KMS-11 (cell line): ENCODE results near the gene BCAS1.

Experiments
- H2AFZ ChIP-seq: fragments of 200-600 bp; sonication (generic); 2 replicates; pipeline ENCODE4 v1.6.1; 2016; ENCODE audit warnings: antibody characterized with exemption, mixed run types, low read depth
- H3K27ac ChIP-seq: fragments of 200-600 bp; sonication (generic); 2 replicates; pipeline ENCODE4 v1.6.1; 2016; ENCODE audit warnings: mild to moderate bottlenecking, mixed run types
- H3K27me3 ChIP-seq: fragments of 200-600 bp; sonication (generic); 2 replicates; pipeline ENCODE4 v1.6.1; 2017; ENCODE audit warnings: mild to moderate bottlenecking, low read depth, mixed run types, moderate library complexity; ENCODE audit not compliant: insufficient read depth
- H3K36me3 ChIP-seq: fragments of 200-600 bp; sonication (generic); 2 replicates; pipeline ENCODE4 v1.6.1; 2017; ENCODE audit warnings: mild to moderate bottlenecking, mixed run types; ENCODE audit not compliant: insufficient read depth
- H3K4me1 ChIP-seq: fragments of 200-600 bp; sonication (generic); 2 replicates; pipeline ENCODE4 v1.6.1; 2016; ENCODE audit warnings: mild to moderate bottlenecking, low read depth, mixed run types; ENCODE audit not compliant: poor library complexity, severe bottlenecking
- H3K4me2 ChIP-seq: fragments of 200-600 bp; sonication (generic); 2 replicates; pipeline ENCODE4 v1.7.0; 2016; ENCODE audit warnings: mild to moderate bottlenecking, mixed run types
- H3K4me3 ChIP-seq: fragments of 200-600 bp; sonication (generic); IDR thresholded peaks from 2 replicates; pipeline ENCODE4 v1.6.1; 2017; ENCODE audit warnings: low read depth, low read length, mixed read lengths; ENCODE audit not compliant: insufficient read depth
- H3K79me2 ChIP-seq: fragments of 200-600 bp; sonication (generic); 2 replicates; pipeline ENCODE4 v1.6.1; 2016; ENCODE audit warnings: low read depth, mixed run types; ENCODE audit not compliant: insufficient read depth
- H3K9ac ChIP-seq: fragments of 200-600 bp; sonication (generic); 2 replicates; pipeline ENCODE4 v1.6.1; 2016; ENCODE audit warnings: mild to moderate bottlenecking, mixed run types
- H4K20me1 ChIP-seq: fragments of 200-600 bp; sonication (generic); 2 replicates; pipeline ENCODE4 v1.6.1; 2016; ENCODE audit warnings: mild to moderate bottlenecking, mixed run types; ENCODE audit not compliant: insufficient read depth
- TF ChIP-seq, protein P1 (sequence below): fragments of 200-600 bp; sonication (generic); conservative IDR thresholded peaks from 2 replicates; pipeline ENCODE4 v1.6.1; 2017; ENCODE audit warnings: low read depth, mild to moderate bottlenecking, antibody characterized with exemption, low read length, moderate library complexity, mixed read lengths

BCAS1 gene

DNA sequence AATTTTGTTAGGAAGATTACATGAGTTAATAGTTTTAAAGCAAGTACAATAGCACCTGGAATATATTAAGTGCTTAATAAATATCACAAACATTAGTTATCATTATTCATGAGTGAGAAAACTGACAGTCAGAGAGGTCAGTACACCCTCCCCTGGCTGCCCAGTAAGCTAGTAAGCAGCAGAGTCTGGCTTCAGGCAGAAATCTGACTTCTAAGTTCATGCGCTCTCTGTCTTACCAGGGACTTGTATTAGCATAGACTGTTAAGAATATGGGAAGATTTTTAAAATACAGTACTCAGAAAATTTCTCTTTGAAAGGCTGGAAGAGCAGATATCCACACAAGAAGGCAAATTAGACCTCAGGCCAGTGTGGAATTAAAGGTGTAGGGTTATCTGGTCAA, 40.8 kb downstream of the BCAS1 start:
- Histone ChIP-seq H2AFZ (no peak overlapping the region), H3K4me3 (no peak overlapping the region), H3K4me2 (no peak overlapping the region), H3K79me2 (no peaks in the 10 kb centered on the region), H3K27me3 (no peaks in the 10 kb centered on the region), H3K36me3 (no peaks in the 10 kb centered on the region), H3K27ac (no peak overlapping the region), H3K9ac (no peak overlapping the region), H4K20me1 (no peaks in the 10 kb centered on the region), H3K4me1 (no peaks in the 10 kb centered on the region)
- TF ChIP-seq, protein P1, sequence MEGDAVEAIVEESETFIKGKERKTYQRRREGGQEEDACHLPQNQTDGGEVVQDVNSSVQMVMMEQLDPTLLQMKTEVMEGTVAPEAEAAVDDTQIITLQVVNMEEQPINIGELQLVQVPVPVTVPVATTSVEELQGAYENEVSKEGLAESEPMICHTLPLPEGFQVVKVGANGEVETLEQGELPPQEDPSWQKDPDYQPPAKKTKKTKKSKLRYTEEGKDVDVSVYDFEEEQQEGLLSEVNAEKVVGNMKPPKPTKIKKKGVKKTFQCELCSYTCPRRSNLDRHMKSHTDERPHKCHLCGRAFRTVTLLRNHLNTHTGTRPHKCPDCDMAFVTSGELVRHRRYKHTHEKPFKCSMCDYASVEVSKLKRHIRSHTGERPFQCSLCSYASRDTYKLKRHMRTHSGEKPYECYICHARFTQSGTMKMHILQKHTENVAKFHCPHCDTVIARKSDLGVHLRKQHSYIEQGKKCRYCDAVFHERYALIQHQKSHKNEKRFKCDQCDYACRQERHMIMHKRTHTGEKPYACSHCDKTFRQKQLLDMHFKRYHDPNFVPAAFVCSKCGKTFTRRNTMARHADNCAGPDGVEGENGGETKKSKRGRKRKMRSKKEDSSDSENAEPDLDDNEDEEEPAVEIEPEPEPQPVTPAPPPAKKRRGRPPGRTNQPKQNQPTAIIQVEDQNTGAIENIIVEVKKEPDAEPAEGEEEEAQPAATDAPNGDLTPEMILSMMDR, result no peak

DNA sequence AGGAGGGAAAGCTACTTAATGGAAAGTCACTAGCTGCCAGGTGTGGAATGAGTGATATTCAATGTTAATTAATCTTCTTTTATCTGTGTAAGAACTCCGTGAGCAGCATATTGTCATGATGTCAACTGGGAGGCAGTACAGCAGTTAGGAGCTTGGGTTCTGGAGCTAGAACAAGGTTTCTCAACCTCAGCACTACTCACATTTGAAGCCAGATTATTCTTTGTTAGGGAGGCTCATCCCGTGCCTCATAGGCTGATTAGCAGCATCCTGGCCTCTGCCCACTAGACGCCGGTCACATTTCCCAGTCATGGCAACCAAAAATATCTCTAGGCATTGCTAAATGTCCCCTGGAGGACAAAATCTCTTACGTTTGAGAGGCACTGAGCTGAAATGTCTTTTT, 41.2 kb downstream of the BCAS1 start:
- TF ChIP-seq, protein P1, result no peak
- Histone ChIP-seq H3K4me2 (no peak overlapping the region), H3K27ac (no peak overlapping the region), H3K27me3 (no peaks in the 10 kb centered on the region), H3K4me1 (no peaks in the 10 kb centered on the region), H3K4me3 (no peak overlapping the region), H3K79me2 (no peaks in the 10 kb centered on the region), H3K9ac (no peak overlapping the region), H4K20me1 (no peaks in the 10 kb centered on the region), H2AFZ (no peak overlapping the region), H3K36me3 (no peaks in the 10 kb centered on the region)

DNA sequence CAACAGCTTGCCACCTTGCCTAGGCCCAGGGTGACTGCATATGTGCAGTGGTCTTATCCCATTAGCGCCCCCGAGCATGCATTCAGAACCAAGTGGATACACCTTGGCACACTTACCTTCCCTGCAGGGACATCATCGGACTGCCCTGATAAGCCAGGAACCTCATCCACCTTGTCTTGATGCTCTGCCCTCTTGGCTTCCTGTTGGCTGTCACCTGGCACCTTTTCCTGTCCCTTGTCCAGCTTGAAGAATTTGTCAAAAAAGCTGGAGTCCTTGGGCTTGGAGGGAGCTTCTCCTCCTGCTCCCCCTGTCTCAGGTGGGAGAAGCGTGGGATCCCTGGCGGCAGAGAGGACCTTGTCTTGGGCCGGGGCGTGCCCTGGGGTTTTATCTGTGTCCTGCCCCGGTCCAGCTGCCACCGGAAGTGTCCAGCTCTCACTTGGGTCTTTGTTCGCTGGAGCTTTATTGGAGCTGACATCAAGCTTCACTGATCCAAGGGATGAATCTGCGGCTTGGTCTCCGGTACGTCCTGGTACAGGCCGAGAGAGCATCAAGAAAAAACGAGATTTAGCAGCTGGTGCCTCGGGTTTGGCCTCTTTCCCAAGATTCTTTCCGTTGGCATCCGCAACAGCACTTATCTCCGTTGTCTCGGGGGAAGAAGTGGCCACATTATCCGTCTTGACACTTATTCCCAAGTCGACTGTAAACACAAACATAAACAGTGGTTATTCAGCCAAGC, 42.0 kb downstream of the BCAS1 start:
- Histone ChIP-seq H3K79me2 (no peaks in the 10 kb centered on the region), H3K36me3 (no peaks in the 10 kb centered on the region), H3K4me3 (no peak overlapping the region), H2AFZ (no peak overlapping the region), H3K4me2 (no peak overlapping the region), H4K20me1 (no peaks in the 10 kb centered on the region), H3K9ac (no peak overlapping the region), H3K4me1 (no peaks in the 10 kb centered on the region), H3K27ac (no peak overlapping the region), H3K27me3 (no peaks in the 10 kb centered on the region)
- TF ChIP-seq, protein P1, result no peak

DNA sequence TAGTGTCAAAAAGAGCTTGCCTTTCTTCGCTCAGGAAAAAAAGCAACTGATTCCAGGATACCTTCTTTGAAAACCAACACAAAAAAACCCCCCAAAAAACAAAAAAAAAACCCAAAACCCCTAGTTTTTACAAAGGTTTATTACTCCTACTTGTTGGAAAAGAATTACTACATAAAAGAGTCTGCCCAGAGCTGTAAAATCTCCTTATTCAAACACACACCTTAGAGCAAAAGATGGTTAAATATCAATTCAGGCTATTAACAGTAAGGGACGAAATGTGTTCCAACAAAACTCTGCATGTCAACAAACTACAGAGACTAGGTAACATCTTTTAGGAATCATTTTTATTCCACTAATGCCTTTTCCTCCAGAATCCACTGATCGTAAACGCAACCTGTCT, 42.7 kb downstream of the BCAS1 start:
- no peak overlapping the region for H2AFZ ChIP-seq
- TF ChIP-seq, protein P1, result no peak
- H3K4me1 ChIP-seq, result no peaks in the 10 kb centered on the region
- no peak overlapping the region for H3K4me3 ChIP-seq
- H3K27me3 ChIP-seq, result no peaks in the 10 kb centered on the region
- no peaks in the 10 kb centered on the region for H4K20me1 ChIP-seq
- H3K4me2 ChIP-seq, result no peak overlapping the region
- no peak overlapping the region for H3K9ac ChIP-seq
- H3K79me2 ChIP-seq, result no peaks in the 10 kb centered on the region
- no peaks in the 10 kb centered on the region for H3K36me3 ChIP-seq
- H3K27ac ChIP-seq, result no peak overlapping the region
